ENCODE results near the gene TMEM178B.

The TMEM178B gene

GRCh38 chr7:141263983-141264382, 190.1 kb downstream of the TMEM178B start:
- Histone ChIP-seq H3K27me3 (ENCODE audit: insufficient read depth, poor library complexity, severe bottlenecking) (no peaks in the 10 kb centered on the region), H3K4me3 (replicated peaks; ENCODE audit: insufficient read depth, low read length) (no peak overlapping the region), H3K27ac (replicated peaks) (no peak overlapping the region)
- TF ChIP-seq CTCF (IDR thresholded peaks at IDR 0.05; ENCODE audit: insufficient read depth, low read length) (no peak), GABPA (IDR thresholded peaks at IDR 0.05; ENCODE audit: low read depth) (no peak), SPI1 (IDR thresholded peaks at IDR 0.05; ENCODE audit: borderline replicate concordance, low read depth) (no peak), POLR2AphosphoS5 (IDR thresholded peaks at IDR 0.05; ENCODE audit: low read depth) (no peak), REST (IDR thresholded peaks at IDR 0.05; ENCODE audit: insufficient replicate concordance, low read depth) (no peak)
- DNase-seq (ENCODE audit: low read depth in 1 of 2, low spot score in 1 of 2), result no peak

- DNase-seq (ENCODE audit: low read depth in 1 of 2, low spot score in 1 of 2), result no peak
- H3K27me3 ChIP-seq (ENCODE audit: insufficient read depth, poor library complexity, severe bottlenecking), result no peaks in the 10 kb centered on the region
- TF ChIP-seq CTCF (IDR thresholded peaks at IDR 0.05; ENCODE audit: insufficient read depth, low read length), result no peak
- no peak for TF ChIP-seq POLR2AphosphoS5 (IDR thresholded peaks at IDR 0.05; ENCODE audit: low read depth)
- no peak for TF ChIP-seq GABPA (IDR thresholded peaks at IDR 0.05; ENCODE audit: low read depth)
- no peak for TF ChIP-seq SPI1 (IDR thresholded peaks at IDR 0.05; ENCODE audit: borderline replicate concordance, low read depth)
- no peak for TF ChIP-seq REST (IDR thresholded peaks at IDR 0.05; ENCODE audit: insufficient replicate concordance, low read depth)
- H3K27ac ChIP-seq (replicated peaks), result no peak overlapping the region
- no peak overlapping the region for H3K4me3 ChIP-seq (replicated peaks; ENCODE audit: insufficient read depth, low read length)
Measured at GRCh38 chr7:141264511-141264910, 190.6 kb downstream of the TMEM178B start.

GRCh38 chr7:141265668-141266067, 191.8 kb downstream of the TMEM178B start:
- H3K27me3 ChIP-seq (ENCODE audit: insufficient read depth, poor library complexity, severe bottlenecking), result no peaks in the 10 kb centered on the region
- no peak overlapping the region for H3K27ac ChIP-seq (replicated peaks)
- no peak for DNase-seq (ENCODE audit: low read depth in 1 of 2, low spot score in 1 of 2)
- TF ChIP-seq SPI1 (IDR thresholded peaks at IDR 0.05; ENCODE audit: borderline replicate concordance, low read depth) (no peak), POLR2AphosphoS5 (IDR thresholded peaks at IDR 0.05; ENCODE audit: low read depth) (no peak), GABPA (IDR thresholded peaks at IDR 0.05; ENCODE audit: low read depth) (no peak), REST (IDR thresholded peaks at IDR 0.05; ENCODE audit: insufficient replicate concordance, low read depth) (no peak), CTCF (IDR thresholded peaks at IDR 0.05; ENCODE audit: insufficient read depth, low read length) (no peak)
- no peak overlapping the region for H3K4me3 ChIP-seq (replicated peaks; ENCODE audit: insufficient read depth, low read length)
